GM19351 (cell line): Measurements from ENCODE around the gene MST1.

ENCODE experiments used
- ATAC-seq: cut with Tn5 transposase; IDR thresholded peaks from one replicate; pipeline ENCODE4 v1.9.1; 2021; ENCODE audit warnings: mild to moderate bottlenecking, moderate library complexity; ENCODE audit not compliant: unreplicated experiment

MST1 gene

GRCh38 chr3:49658711-49659110 is 30.6 kb downstream of the MST1 start:
- ATAC-seq, result no peak

- ATAC-seq, result no peak
Measured at GRCh38 chr3:49657208-49657915, 31.9 kb downstream of the MST1 start.

DNA sequence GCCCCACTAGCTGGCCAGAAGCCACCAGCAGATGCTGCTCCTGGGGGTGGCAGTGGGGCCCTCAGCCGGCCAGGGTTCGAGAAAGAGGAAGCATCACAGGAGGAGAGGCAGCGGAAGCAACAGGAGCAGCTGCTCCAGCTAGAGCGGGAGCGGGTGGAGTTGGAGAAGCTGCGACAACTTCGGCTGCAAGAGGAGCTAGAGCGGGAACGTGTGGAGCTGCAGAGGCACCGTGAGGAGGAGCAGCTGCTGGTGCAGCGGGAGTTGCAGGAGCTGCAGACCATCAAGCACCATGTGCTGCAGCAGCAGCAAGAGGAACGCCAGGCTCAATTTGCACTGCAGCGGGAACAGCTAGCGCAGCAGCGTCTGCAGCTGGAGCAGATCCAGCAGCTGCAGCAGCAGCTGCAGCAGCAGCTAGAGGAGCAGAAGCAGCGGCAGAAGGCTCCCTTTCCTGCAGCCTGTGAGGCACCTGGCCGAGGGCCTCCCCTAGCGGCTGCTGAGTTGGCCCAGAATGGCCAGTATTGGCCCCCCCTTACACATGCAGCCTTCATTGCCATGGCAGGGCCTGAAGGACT is 32.6 kb downstream of the MST1 start:
- no peak for ATAC-seq

- no peak for ATAC-seq
Measured at GRCh38 chr3:49655731-49656285, 33.5 kb downstream of the MST1 start.

DNA sequence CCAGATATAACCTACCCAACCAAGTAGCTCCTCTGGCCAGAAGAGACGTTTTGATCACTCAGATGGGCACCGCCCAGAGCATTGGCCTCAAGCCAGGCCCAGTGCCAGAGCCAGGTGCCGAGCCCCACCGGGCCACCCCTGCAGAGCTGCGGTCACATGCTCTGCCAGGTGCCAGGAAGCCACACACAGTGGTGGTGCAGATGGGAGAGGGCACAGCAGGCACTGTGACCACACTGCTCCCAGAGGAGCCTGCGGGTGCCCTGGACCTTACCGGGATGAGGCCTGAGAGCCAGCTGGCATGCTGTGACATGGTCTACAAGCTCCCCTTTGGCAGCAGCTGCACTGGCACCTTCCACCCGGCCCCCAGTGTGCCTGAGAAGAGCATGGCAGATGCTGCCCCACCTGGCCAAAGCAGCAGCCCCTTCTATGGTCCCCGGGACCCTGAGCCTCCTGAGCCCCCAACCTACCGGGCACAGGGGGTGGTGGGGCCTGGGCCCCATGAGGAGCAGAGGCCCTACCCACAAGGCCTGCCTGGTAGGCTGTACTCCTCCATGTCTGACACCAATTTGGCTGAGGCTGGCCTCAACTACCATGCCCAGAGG is 34.2 kb downstream of the MST1 start:
- ATAC-seq, result no peak

GRCh38 chr3:49654176-49654825 is 35.0 kb downstream of the MST1 start:
- no peak for ATAC-seq

GRCh38 chr3:49653621-49654020 is 35.7 kb downstream of the MST1 start:
- no peak for ATAC-seq

- no peak for ATAC-seq
Measured at GRCh38 chr3:49652903-49653415, 36.3 kb downstream of the MST1 start.

GRCh38 chr3:49652218-49652902 is 36.9 kb downstream of the MST1 start:
- ATAC-seq, result no peak

- ATAC-seq, result no peak
Measured at GRCh38 chr3:49650637-49651036, 38.6 kb downstream of the MST1 start.

DNA sequence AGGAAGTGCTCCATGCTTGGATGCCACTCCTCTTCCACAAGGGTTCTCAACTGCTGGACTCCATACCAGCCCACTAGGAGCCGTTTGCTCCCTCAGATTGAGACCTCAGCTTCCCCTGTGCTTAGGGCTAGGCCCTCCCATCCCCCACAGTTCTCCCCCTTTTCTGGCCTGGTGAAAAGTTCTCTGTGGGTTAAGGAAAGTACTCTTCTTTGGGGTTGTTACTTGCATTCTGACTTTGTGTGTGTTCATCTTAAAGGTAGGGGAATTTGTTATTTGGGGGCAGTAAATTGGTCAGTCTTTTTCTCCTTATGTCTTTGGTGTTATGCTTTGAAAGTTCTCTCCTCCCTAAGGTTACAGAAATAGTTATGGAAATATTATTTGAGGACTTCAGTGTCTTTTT is 39.1 kb downstream of the MST1 start:
- no peak for ATAC-seq

DNA sequence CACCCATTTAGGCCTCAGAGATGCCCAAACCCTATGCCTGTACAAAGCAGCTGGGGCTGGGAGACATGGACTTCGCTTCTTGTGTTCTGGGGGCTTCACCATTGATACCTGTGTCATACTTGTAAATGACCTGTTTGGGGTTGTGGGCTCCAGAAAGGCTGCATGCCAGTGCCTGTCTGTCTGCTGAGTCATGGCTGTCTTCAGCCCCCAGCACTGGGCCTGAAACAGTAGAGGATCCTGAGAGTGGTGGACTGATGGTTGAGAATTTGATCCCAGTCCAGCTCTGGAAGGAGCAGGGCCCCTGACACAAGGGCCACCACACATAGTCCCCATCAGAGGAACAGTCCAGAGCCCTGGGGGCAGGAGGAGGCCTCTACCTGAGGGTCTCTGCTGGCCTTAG is 39.7 kb downstream of the MST1 start:
- no peak for ATAC-seq

DNA sequence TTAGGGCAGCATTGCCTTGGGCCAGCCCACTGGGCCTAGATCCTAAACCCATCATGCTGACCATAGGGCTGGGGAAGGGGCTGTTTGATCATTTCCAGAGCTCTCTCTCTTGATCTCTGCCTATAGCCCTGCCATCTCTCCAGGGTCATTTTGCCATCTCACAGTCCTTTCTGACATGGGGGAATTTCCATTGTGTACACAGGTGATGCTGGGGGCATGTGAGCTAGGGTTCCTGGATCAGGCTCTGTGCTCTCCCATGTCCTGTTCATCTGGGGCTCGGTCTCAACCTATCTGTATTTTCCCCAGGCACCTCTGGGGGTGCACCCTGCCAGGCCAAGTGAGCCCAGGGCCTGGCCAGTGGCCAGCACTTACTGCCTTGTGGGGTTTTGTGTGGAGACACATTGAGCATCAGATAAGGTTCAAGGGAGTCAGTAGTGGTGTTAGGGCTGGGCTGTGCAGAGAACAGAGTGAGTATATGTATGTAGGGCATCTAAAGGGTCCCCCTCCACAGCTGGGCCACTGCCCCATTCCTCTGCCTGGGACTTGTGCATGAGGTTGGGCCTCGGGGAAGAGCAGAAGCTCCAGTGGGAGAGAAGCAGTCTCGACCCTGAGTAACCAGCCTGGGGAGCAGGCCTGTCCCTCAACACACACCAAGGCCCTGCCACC is 40.8 kb downstream of the MST1 start:
- no peak for ATAC-seq

GRCh38 chr3:49647741-49648140 is 41.5 kb downstream of the MST1 start:
- ATAC-seq, result no peak

- no peak for ATAC-seq
Measured at GRCh38 chr3:49646236-49646635, 43.0 kb downstream of the MST1 start.

DNA sequence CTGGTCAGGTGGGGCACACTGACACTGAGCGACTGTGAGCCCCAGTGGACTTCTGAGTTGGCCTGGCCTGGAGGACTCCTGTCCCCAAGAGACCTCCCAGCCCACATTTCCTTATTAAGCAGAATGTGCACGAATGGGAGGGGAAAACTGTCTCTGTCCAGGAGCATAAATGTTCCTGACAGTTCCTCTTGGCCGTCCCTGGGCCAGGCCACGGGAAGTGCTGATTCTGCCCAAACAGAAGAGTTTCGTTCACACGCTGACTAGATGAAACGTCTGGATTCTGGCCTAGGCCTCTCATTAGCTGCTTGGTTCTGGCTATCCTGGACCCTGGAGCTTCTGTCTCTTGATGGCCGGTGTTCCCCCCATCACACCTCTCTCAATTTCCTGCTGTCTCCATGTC is 44.6 kb downstream of the MST1 start:
- no peak for ATAC-seq

DNA sequence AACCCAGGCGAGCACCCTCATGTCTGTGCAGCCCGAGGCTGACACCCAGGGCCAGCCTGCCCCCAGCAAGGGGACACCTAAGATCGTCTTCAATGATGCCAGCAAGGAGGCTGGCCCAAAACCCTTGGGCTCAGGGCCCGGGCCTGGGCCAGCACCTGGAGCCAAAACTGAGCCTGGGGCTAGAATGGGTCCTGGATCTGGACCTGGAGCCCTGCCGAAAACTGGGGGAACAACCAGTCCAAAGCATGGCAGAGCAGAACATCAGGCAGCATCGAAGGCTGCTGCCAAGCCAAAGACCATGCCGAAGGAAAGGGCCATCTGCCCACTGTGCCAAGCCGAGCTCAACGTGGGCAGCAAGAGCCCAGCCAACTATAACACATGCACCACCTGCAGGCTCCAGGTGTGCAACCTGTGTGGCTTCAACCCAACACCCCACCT is 46.5 kb downstream of the MST1 start:
- no peak for ATAC-seq

DNA sequence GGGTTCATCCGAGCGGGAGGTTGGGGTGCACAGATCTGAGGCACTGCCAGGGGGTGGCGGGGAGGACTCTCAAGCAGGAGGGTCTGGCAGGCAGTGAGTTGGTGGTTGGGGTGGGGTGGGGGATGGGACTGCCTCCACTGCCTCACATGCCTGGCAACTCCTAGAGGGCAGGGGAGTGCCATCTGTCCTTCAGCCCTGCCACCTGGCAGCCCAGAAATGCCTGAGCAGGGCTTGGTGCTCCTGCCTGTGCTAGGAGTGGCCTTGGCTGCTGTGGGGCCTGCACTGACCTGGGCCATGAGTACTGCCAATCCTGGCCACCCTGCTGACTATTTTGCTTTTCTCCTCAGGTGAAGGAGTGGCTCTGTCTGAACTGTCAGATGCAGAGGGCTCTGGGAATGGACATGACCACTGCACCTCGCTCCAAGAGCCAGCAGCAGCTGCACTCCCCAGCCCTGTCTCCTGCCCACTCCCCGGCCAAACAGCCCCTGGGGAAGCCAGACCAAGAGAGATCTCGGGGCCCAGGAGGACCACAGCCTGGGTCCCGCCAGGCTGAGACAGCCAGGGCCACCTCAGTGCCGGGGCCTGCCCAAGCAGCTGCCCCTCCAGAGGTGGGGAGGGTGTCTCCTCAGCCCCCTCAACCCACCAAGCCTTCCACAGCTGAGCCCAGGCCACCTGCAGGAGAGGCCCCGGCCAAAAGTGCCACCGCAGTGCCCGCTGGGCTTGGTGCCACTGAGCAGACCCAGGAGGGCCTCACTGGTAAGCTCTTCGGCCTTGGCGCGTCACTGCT is 47.2 kb downstream of the MST1 start:
- ATAC-seq, result no peak

DNA sequence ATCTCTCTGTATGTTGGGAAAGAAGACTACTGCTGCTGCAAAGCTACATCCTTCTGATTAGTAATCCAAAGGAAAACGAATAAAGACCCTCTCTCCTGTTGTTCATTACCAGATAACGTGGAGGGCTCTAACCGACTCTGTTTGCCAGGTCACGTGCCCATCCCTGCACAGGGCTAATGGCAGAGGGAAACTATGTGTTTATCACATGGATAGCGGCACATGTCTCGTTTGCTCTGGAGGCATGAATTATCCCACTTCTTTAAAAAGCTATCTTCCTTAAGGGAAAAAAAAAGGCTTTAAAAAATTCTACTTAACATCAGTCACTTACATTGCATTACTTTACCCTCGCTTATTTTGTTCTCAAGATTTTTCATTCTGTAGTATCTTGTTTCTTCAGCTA is 48.0 kb downstream of the MST1 start:
- ATAC-seq, result no peak

DNA sequence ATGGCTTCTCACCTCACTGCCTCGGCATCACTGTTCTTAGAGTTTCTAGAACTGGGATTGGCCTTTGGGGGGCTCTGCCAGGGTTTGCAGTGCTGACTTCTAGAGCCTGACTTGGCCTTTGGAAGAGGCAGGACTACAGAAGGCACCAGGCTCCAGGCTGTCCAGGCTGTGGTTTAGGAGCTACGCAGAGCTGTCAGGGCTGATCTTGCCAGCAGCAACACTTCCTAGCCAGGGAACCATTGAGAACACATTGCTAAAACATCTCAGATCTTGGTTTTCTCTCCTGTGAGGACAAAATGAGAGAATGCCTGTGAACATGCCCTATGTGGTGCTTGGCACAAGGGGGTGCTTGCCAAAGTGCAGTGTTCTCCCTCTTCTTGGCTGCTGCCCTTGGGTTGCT is 49.7 kb downstream of the MST1 start:
- no peak for ATAC-seq
